ENCODE measurements around the gene NCR2.

GRCh38 chr6:41344876-41345275 lies 9.5 kb downstream of the NCR2 start:
- TF ChIP-seq CTCF (IDR thresholded peaks at IDR 0.05) = no peak
- TF ChIP-seq EZH2 (IDR thresholded peaks at IDR 0.05; ENCODE audit: borderline replicate concordance, insufficient read depth, low read depth, low read length, poor library complexity, severe bottlenecking) = no peak

Data from B cell (primary cell).